ENCODE results near the gene IQCN.

- no peak; the same call in 1 of the 2 replicates for TF ChIP-seq POLR2A (IDR thresholded peaks at IDR 0.05; ENCODE audit: low read depth, low read length)
- no peak for TF ChIP-seq POLR2AphosphoS5 (IDR thresholded peaks at IDR 0.05; ENCODE audit: low read depth, low read length)
- no peak for TF ChIP-seq TAF1 (IDR thresholded peaks at IDR 0.05; ENCODE audit: borderline replicate concordance, low read depth, low read length)
Observed at GRCh38 chr19:18291019-18291524, 16.8 kb upstream of the IQCN start.

All from GM12892 (cell line).